Upper lobe of right lung (tissue), 1 donor: Measurements from ENCODE around the gene PCDHB5. TPM values are rescaled to one million over a fixed set of nuclear protein-coding genes. Genes with fewer than 3 reads are reported as not detected.
A peak's percentile ranks its signal among the peaks of the same experiment; 100 is the strongest.
"Not testable (repeated sequence)": the region's sequence is repeated elsewhere in the genome, so short reads cannot be mapped to it uniquely, and the experiment has no call there.

Experiments
- ATAC-seq: fragments of 200-7000 bp; cut with Tn5 transposase; one replicate; pipeline ENCODE4 v1.9.1; 2020; ENCODE audit warnings: mild to moderate bottlenecking, moderate library complexity
- DNase-seq: peaks from one replicate; pipeline ENCODE4 v3.0.0-alpha.2; 2020
- H3K27ac ChIP-seq: fragments of 200-600 bp; one replicate; pipeline ENCODE4 v1.8.0; 2022
- H3K27me3 ChIP-seq: fragments of 200-600 bp; one replicate; pipeline ENCODE4 v1.8.0; 2022; ENCODE audit warnings: mild to moderate bottlenecking
- H3K36me3 ChIP-seq: fragments of 200-600 bp; one replicate; pipeline ENCODE4 v1.8.0; 2022
- H3K4me1 ChIP-seq: fragments of 200-600 bp; one replicate; pipeline ENCODE4 v1.8.0; 2022
- H3K4me3 ChIP-seq: fragments of 200-600 bp; one replicate; pipeline ENCODE4 v1.8.0; 2022; ENCODE audit warnings: mild to moderate bottlenecking
- H3K9me3 ChIP-seq: fragments of 200-600 bp; one replicate; pipeline ENCODE4 v1.8.0; 2022
- intact Hi-C: fragments of 100-400 bp; cut with DNase I; formaldehyde crosslinking; loops from one replicate; pipeline ENCODE4 v1.11.0; 2022
- total RNA-seq: library from RNA; stranded (reverse); fragmentation: NEBNext Ultra II Directional; extraction: Animal tissue kit (Norgen Biotek cat#: 25700); gene quantifications from one replicate; pipeline ENCODE4 v1.2.1, GENCODE V29; 2021
- TF ChIP-seq, protein P1 (sequence below): fragments of 200-600 bp; IDR thresholded peaks from one replicate; pipeline ENCODE4 v1.8.0; 2022; ENCODE audit warnings: antibody characterized with exemption
- donor health status: DM: no; HTN: yes; CAD: no; lungs with severe emphysema.

PCDHB5 gene
- total RNA-seq, 1 donor from 2014 or later, result 2.3 TPM

DNA sequence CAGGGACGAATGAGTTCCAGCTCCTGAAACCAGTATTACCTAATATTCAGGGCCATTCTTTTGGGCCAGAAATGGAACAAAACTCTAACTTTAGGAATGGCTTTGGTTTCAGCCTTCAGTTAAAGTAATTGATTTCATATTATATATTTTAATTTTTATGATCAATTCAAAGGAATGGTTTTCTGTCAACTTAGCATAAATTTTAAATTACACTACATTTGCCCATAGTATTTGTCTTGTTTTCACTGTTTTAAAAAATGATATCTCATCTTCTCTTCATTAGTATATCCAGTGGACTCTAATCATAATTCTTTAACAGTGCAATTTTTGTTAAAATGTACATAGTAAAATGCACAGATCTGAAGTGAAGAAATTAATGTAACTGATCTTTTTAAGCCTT, 45.3 kb downstream of the PCDHB5 start:
- TF ChIP-seq, protein P1, sequence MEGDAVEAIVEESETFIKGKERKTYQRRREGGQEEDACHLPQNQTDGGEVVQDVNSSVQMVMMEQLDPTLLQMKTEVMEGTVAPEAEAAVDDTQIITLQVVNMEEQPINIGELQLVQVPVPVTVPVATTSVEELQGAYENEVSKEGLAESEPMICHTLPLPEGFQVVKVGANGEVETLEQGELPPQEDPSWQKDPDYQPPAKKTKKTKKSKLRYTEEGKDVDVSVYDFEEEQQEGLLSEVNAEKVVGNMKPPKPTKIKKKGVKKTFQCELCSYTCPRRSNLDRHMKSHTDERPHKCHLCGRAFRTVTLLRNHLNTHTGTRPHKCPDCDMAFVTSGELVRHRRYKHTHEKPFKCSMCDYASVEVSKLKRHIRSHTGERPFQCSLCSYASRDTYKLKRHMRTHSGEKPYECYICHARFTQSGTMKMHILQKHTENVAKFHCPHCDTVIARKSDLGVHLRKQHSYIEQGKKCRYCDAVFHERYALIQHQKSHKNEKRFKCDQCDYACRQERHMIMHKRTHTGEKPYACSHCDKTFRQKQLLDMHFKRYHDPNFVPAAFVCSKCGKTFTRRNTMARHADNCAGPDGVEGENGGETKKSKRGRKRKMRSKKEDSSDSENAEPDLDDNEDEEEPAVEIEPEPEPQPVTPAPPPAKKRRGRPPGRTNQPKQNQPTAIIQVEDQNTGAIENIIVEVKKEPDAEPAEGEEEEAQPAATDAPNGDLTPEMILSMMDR, result no peak
- Histone ChIP-seq H3K4me1 (no peaks in the 10 kb centered on the region), H3K4me3 (no peak overlapping the region), H3K9me3 (peaks cover 7% of the 10 kb centered on the region), H3K27ac (no peak overlapping the region), H3K27me3 (peaks cover 14% of the 10 kb centered on the region), H3K36me3 (no peaks in the 10 kb centered on the region)
- intact Hi-C loops, result no loop called here
- no peak for DNase-seq
- no peak for ATAC-seq

GRCh38 chr5:141182248-141182647, 47.2 kb downstream of the PCDHB5 start, which contains the start of gene PCDHB16:
Gene PCDHB16 (plus strand): TSS chr5:141182387. CDS start chr5:141182560, 173 bp downstream.
- intact Hi-C loops, result no loop called here
- no peaks in the 10 kb centered on the region for H3K4me1 ChIP-seq
- no peak within 1 kb of the TSS for H3K27ac ChIP-seq
- H3K4me3 ChIP-seq, result peak within 1 kb of the TSS; percentile 28
- no peak for DNase-seq
- no peaks in the 10 kb centered on the region for H3K36me3 ChIP-seq
- peak; percentile 44 for ATAC-seq
- TF ChIP-seq, protein P1, result peak; percentile 37
- H3K9me3 ChIP-seq, result peaks cover 3% of the 10 kb centered on the region
- peaks cover 7% of the 10 kb centered on the region for H3K27me3 ChIP-seq

- H3K9me3 ChIP-seq, intact Hi-C loops, ATAC-seq, H3K27me3 ChIP-seq, DNase-seq, H3K36me3 ChIP-seq, H3K4me3 ChIP-seq, H3K27ac ChIP-seq, H3K4me1 ChIP-seq: not testable (repeated sequence)
Observed at GRCh38 chr5:141184117-141184855, 49.3 kb downstream of the PCDHB5 start.

GRCh38 chr5:141186897-141187512, 52.0 kb downstream of the PCDHB5 start, which contains the start of gene PCDHB9:
Gene PCDHB9 (plus strand): TSS chr5:141187161. CDS start chr5:141187319, 158 bp downstream.
- Histone ChIP-seq H3K9me3 (peaks cover 4% of the 10 kb centered on the region), H3K4me3 (peak within 1 kb of the TSS; percentile 14)
- DNase-seq, result no peak

More at GRCh38 chr5:141186897-141187512, 52.0 kb downstream of the PCDHB5 start, which contains the start of gene PCDHB9:
- Histone ChIP-seq H3K36me3 (no peaks in the 10 kb centered on the region), H3K4me1 (no peaks in the 10 kb centered on the region), H3K27me3 (peaks cover 7% of the 10 kb centered on the region), H3K27ac (no peak within 1 kb of the TSS)
- TF ChIP-seq, protein P1, result peak; percentile 45
- peak; percentile 29 for ATAC-seq
- intact Hi-C loops, result no loop called here

Other genes starting within 250 kb of the PCDHB5 start
- gene PCDHAC1, start 208.9 kb upstream of the PCDHB5 start, total RNA-seq, result 3.7 TPM
- 10.0 TPM for gene PCDHAC2, start 168.7 kb upstream of the PCDHB5 start, total RNA-seq
- 0.12 TPM for gene PCDHB1, start 83.8 kb upstream of the PCDHB5 start, total RNA-seq
- 3.8 TPM for gene PCDHB2, start 40.6 kb upstream of the PCDHB5 start, total RNA-seq
- 1.9 TPM for gene PCDHB3, start 34.7 kb upstream of the PCDHB5 start, total RNA-seq
- 3.0 TPM for gene PCDHB4, start 13.4 kb upstream of the PCDHB5 start, total RNA-seq
- gene PCDHB6, start 14.9 kb downstream of the PCDHB5 start, total RNA-seq, result 0.75 TPM
- 2.8 TPM for gene PCDHB7, start 37.4 kb downstream of the PCDHB5 start, total RNA-seq
- gene PCDHB8, start 42.6 kb downstream of the PCDHB5 start, total RNA-seq, result 2.4 TPM
- gene PCDHB16, start 47.2 kb downstream of the PCDHB5 start, total RNA-seq, result 4.1 TPM
- gene PCDHB9, start 52.0 kb downstream of the PCDHB5 start, total RNA-seq, result 2.5 TPM
- 2.1 TPM for gene PCDHB10, start 57.1 kb downstream of the PCDHB5 start, total RNA-seq
- gene PCDHB11, start 64.4 kb downstream of the PCDHB5 start, total RNA-seq, result 2.0 TPM
- gene PCDHB12, start 73.5 kb downstream of the PCDHB5 start, total RNA-seq, result 2.8 TPM
- gene PCDHB13, start 78.7 kb downstream of the PCDHB5 start, total RNA-seq, result 3.2 TPM
- gene PCDHB14, start 88.1 kb downstream of the PCDHB5 start, total RNA-seq, result 3.0 TPM
- gene PCDHB15, start 110.2 kb downstream of the PCDHB5 start, total RNA-seq, result 2.5 TPM
- gene SLC25A2, start 168.8 kb downstream of the PCDHB5 start, total RNA-seq, result 0.64 TPM
- 60.4 TPM for gene TAF7, start 185.6 kb downstream of the PCDHB5 start, total RNA-seq
- 0.46 TPM for gene PCDHGA1, start 195.3 kb downstream of the PCDHB5 start, total RNA-seq
- 2.5 TPM for gene PCDHGA2, start 203.6 kb downstream of the PCDHB5 start, total RNA-seq
- gene PCDHGA3, start 208.6 kb downstream of the PCDHB5 start, total RNA-seq, result 1.7 TPM
- gene PCDHGB1, start 214.9 kb downstream of the PCDHB5 start, total RNA-seq, result 2.0 TPM
- 3.9 TPM for gene PCDHGA4, start 219.8 kb downstream of the PCDHB5 start, total RNA-seq
- gene PCDHGB2, start 224.8 kb downstream of the PCDHB5 start, total RNA-seq, result 3.8 TPM
- gene PCDHGA5, start 229.0 kb downstream of the PCDHB5 start, total RNA-seq, result 3.5 TPM
- gene PCDHGB3, start 235.0 kb downstream of the PCDHB5 start, total RNA-seq, result 2.6 TPM
- 3.9 TPM for gene PCDHGA6, start 238.7 kb downstream of the PCDHB5 start, total RNA-seq
- gene PCDHGA7, start 247.5 kb downstream of the PCDHB5 start, total RNA-seq, result 2.5 TPM